ENCODE measurements around the gene SLC39A9.

The SLC39A9 gene

DNA sequence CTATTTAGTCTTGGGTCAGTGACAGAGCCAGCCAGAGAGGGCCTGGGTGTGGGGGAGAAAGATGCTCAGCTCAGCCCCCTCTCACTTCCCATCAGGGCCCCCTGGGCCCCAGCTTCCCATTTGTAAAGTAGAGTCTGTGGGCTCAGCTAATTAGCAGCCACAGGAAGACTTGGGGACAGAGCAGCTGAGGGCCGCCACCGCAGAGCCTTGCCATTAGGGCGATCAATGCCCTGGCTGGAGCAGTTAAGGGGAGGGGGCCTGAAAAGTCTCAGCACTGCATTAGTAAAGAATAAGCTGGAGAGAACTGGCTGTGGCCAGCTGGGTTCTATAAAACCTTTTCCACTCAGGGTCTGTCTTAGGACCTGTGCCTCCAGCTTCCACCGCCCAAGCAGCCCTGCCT is 88.7 kb downstream of the SLC39A9 start:
- ChIA-PET CTCF (interaction anchor here (0.5 kb wide), 1 partner anchor 28 kb away, joined by 4 read pairs; no protein-coding TSS in a partner anchor), POLR2A (interaction anchor here (1.1 kb wide), 1 partner anchor 13 kb away, joined by 3 read pairs; no protein-coding TSS in a partner anchor)
- TF ChIP-seq TARDBP (IDR thresholded peaks at IDR 0.05): no peak

DNA sequence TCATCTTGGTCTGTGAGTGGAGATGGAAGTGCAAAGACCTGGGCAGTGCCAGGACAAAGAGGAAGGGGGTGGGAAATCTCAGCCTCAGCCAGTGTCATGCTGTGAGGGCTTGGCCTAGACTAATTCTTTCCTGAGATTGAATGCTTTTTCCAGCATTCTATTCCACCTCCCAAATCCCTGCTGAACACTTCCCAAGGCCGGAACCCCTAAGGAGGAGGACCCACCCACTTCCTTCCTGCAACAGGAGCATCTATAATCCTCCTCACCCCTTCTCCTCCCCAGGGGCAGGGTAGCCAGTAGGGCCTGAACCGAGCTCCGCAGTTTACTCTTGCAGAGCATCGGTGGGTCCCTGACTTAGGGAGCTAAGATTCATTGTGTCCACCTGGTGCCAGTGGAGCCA is 89.3 kb downstream of the SLC39A9 start:
- POLR2A ChIA-PET: interaction anchor here (1.1 kb wide), 1 partner anchor 13 kb away, joined by 3 read pairs; no protein-coding TSS in a partner anchor
- CTCF ChIA-PET: interaction anchor here (0.5 kb wide), 1 partner anchor 29 kb away, joined by 4 read pairs; no protein-coding TSS in a partner anchor
- DNase-seq (ENCODE audit: extremely low spot score): no peak
- TF ChIP-seq FOXK2 (IDR thresholded peaks at IDR 0.05): no peak
- TF ChIP-seq BHLHE40 (IDR thresholded peaks at IDR 0.05; ENCODE audit: borderline replicate concordance): no peak
- TF ChIP-seq PKNOX1 (IDR thresholded peaks at IDR 0.05): no peak

More for the DNA sequence above, 88.7 kb downstream of the SLC39A9 start:
- no peak for DNase-seq (ENCODE audit: extremely low spot score)

- CTCF ChIA-PET: no interaction called here
- POLR2A ChIA-PET: no interaction called here
Measured at GRCh38 chr14:69489495-69489894, 91.0 kb downstream of the SLC39A9 start.

DNA sequence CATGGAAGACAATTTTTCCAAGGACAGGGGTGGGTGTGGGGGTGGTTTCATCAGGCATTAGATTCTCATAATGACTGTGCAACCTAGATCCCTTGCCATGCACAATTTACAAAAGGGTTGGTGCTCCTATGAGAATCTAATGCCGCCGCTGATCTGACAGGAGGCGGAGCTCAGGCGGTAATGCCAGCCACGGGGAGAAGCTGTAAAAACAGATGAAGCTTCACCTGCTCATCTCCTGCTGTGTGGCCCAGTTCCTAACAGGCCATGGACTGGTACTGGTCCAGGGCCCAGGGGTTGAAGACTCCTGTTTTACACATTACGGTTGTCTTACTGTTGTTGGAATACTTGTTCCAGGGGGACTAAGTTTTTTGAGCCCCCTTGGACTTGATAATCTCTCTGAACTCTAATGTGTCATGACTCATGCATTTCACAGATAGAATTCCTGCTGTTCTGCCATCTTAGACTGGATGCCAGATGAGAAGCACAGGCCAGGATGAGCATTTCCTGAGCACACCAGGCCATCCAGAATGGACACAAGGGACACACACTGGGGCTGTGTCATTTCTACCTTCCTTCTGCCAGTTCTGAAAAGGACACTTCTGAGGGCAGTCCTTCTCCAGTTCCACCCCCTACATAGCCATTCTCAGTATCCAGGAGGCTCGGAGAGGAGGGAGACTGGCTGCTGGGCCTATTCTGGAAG is 91.9 kb downstream of the SLC39A9 start:
- ChIA-PET POLR2A (interaction anchor here (0.6 kb wide), 1 partner anchor 10 kb away, joined by 3 read pairs; no protein-coding TSS in a partner anchor), CTCF (no interaction called here)
- no peak for TF ChIP-seq ZNF384 (IDR thresholded peaks at IDR 0.05)
- TF ChIP-seq NFRKB (IDR thresholded peaks at IDR 0.05): no peak
- no peak for TF ChIP-seq SUZ12 (IDR thresholded peaks at IDR 0.05)
- no peak for TF ChIP-seq HDGF (IDR thresholded peaks at IDR 0.05; ENCODE audit: borderline replicate concordance)
- TF ChIP-seq ARNT (IDR thresholded peaks at IDR 0.05): no peak
- DNase-seq (ENCODE audit: extremely low spot score): no peak

More at GRCh38 chr14:69489495-69489894, 91.0 kb downstream of the SLC39A9 start:
- DNase-seq (ENCODE audit: extremely low spot score): no peak
- TF ChIP-seq FOXM1 (IDR thresholded peaks at IDR 0.05; ENCODE audit: borderline replicate concordance) (no peak), ELF4 (IDR thresholded peaks at IDR 0.05) (no peak), NFRKB (IDR thresholded peaks at IDR 0.05) (no peak), SUZ12 (IDR thresholded peaks at IDR 0.05) (no peak), SP1 (IDR thresholded peaks at IDR 0.05) (no peak), ZNF384 (IDR thresholded peaks at IDR 0.05) (no peak), TARDBP (IDR thresholded peaks at IDR 0.05) (no peak), HDGF (IDR thresholded peaks at IDR 0.05; ENCODE audit: borderline replicate concordance) (no peak), FOXK2 (IDR thresholded peaks at IDR 0.05) (no peak), LEF1 (IDR thresholded peaks at IDR 0.05; ENCODE audit: borderline replicate concordance) (no peak), CTBP1 (IDR thresholded peaks at IDR 0.05; ENCODE audit: borderline replicate concordance) (no peak), ARNT (IDR thresholded peaks at IDR 0.05) (no peak)

DNA sequence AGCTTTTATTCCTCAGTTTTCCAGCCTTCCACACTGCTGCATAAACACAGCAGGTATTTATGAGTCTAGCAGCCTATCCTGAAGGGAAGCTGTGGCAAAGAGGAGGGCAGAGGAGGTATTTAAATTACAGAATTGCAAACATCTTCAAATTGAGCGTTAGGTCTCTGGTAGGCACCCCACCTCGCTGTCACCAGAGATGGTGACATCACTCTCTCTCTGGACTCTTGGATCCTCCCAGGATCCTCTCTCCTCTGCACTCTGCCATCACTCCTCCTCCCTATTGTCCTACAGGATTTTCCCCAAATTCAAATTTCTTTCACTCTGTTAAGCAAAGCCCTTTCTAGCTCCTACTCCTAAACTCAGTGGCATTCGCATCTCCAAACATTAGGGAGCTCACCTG is 92.7 kb downstream of the SLC39A9 start:
- ChIA-PET POLR2A (no interaction called here), CTCF (interaction anchor here (0.5 kb wide), 1 partner anchor 13 kb away, joined by 10 read pairs; no protein-coding TSS in a partner anchor)
- no peak for TF ChIP-seq L3MBTL2 (conservative IDR thresholded peaks at IDR 0.05)
- TF ChIP-seq PKNOX1 (IDR thresholded peaks at IDR 0.05): no peak
- no peak for TF ChIP-seq TARDBP (IDR thresholded peaks at IDR 0.05)
- TF ChIP-seq HDGF (IDR thresholded peaks at IDR 0.05; ENCODE audit: borderline replicate concordance): no peak
- TF ChIP-seq FOXK2 (IDR thresholded peaks at IDR 0.05): no peak
- TF ChIP-seq LEF1 (IDR thresholded peaks at IDR 0.05; ENCODE audit: borderline replicate concordance): no peak
- no peak for TF ChIP-seq FOXM1 (IDR thresholded peaks at IDR 0.05; ENCODE audit: borderline replicate concordance)
- no peak for TF ChIP-seq ARNT (IDR thresholded peaks at IDR 0.05)
- TF ChIP-seq NFRKB (IDR thresholded peaks at IDR 0.05): no peak
- TF ChIP-seq ZNF384 (IDR thresholded peaks at IDR 0.05): no peak
- no peak for TF ChIP-seq BHLHE40 (IDR thresholded peaks at IDR 0.05; ENCODE audit: borderline replicate concordance)
- no peak for TF ChIP-seq ELF4 (IDR thresholded peaks at IDR 0.05)
- no peak for TF ChIP-seq SP1 (IDR thresholded peaks at IDR 0.05)
- TF ChIP-seq SUZ12 (IDR thresholded peaks at IDR 0.05): no peak
- no peak for TF ChIP-seq FOXA1 (IDR thresholded peaks at IDR 0.05)
- no peak for TF ChIP-seq CTBP1 (IDR thresholded peaks at IDR 0.05; ENCODE audit: borderline replicate concordance)
- no peak for DNase-seq (ENCODE audit: extremely low spot score)

GRCh38 chr14:69493038-69493437 is 94.5 kb downstream of the SLC39A9 start:
- ChIA-PET CTCF (interaction anchor here (0.6 to 1.0 kb wide), 3 partner anchors 11 to 279 kb away, joined by 3 to 5 read pairs (median 3); no protein-coding TSS in a partner anchor), POLR2A (no interaction called here)
- DNase-seq (ENCODE audit: extremely low spot score): no peak
- TF ChIP-seq ARNT (IDR thresholded peaks at IDR 0.05) (no peak), TARDBP (IDR thresholded peaks at IDR 0.05) (no peak), PKNOX1 (IDR thresholded peaks at IDR 0.05) (no peak), LEF1 (IDR thresholded peaks at IDR 0.05; ENCODE audit: borderline replicate concordance) (no peak), ZNF384 (IDR thresholded peaks at IDR 0.05) (no peak), ELF4 (IDR thresholded peaks at IDR 0.05) (no peak), L3MBTL2 (conservative IDR thresholded peaks at IDR 0.05) (no peak), FOXK2 (IDR thresholded peaks at IDR 0.05) (no peak), HDGF (IDR thresholded peaks at IDR 0.05; ENCODE audit: borderline replicate concordance) (no peak)
